Loucy (cell line): ENCODE measurements around the gene ACBD5.

Source experiments
- CTCF ChIP-seq: fragments of 200-600 bp; sonication (generic); conservative IDR thresholded peaks from 2 replicates; pipeline ENCODE4 v1.5.1; 2014; ENCODE audit warnings: mild to moderate bottlenecking, antibody characterized with exemption, low read length
- EZH2phosphoT487 ChIP-seq: fragments of 200-600 bp; IDR thresholded peaks from 2 replicates; pipeline ENCODE4 v1.6.1; 2018; ENCODE audit warnings: antibody characterized with exemption, mild to moderate bottlenecking, moderate library complexity, borderline replicate concordance

GRCh38 chr10:27256299-27257189 is 15.9 kb upstream of the ACBD5 start:
- TF ChIP-seq CTCF, result no peak
- no peak for TF ChIP-seq EZH2phosphoT487
